NCI-H345 treated with DMSO at 0.1 percent for 48 hours (cell line): Measurements from ENCODE around the gene LMTK2.

Experiments used
- DNase-seq: peaks from one replicate; lab custom pipeline; 2025; ENCODE audit not compliant: unreplicated experiment; lab: John Stamatoyannopoulos, UW

The LMTK2 gene

GRCh38 chr7:98256431-98256830 lies 149.8 kb downstream of the LMTK2 start:
- DNase-seq: no peak

DNA sequence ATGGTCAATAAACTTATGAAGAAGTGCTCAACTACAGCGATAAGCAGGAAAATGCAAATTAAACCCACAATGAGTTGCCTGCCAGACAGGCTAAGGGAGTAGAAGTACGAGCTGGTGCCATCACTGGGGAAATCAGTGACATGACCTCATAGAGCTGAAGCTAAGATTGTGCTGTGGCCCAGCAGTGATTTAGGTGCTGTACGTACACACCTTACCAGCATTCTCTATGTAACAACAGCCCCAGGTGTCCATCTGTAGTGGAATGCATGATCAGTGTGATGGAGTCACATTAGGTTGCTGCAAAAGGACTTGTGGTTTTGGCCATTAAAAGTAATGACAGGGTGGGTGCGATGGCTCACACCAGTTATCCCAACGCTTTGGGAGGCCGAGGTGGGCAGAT lies 151.0 kb downstream of the LMTK2 start:
- DNase-seq: no peak
